ENCODE results near the gene APOF.
A peak's percentile ranks its signal among the peaks of the same experiment; 100 is the strongest.
"Not testable (repeated sequence)": the region's sequence is repeated elsewhere in the genome, so short reads cannot be mapped to it uniquely, and the experiment has no call there.

Gene APOF

DNA sequence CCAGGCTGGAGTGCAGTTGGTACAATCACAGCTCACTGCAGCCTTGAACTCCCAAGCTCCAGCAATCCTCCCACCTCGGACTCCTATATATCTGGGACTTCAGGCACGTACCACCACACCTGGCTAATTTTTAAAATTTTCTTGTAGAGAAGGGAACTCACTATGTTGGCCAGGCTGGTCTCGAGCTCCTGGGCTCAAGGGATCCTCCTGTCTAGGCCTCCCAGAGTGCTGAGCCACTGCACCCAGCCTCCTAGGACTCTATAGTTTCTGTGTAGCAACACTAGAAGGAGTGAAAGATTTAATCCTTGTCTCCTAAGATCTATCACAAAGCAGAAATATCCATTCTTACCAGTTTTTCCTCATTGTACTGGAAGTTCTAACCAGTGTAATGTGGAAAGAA lies 4.3 kb upstream of the APOF start:
- H3K4me1 ChIP-seq (ENCODE audit: insufficient read depth, low read length), result no peaks in the 10 kb centered on the region
- no peaks in the 10 kb centered on the region for H3K9me3 ChIP-seq (ENCODE audit: insufficient read depth, low read depth, low read length)
- peaks cover 3% of the 10 kb centered on the region; the same call in 1 of the 2 replicates for H3K27me3 ChIP-seq (ENCODE audit: insufficient read depth, low read length)
- no peak overlapping the region for H3K4me3 ChIP-seq (ENCODE audit: low read length)
- H3K9ac ChIP-seq (ENCODE audit: low read depth, low read length), result no peak overlapping the region
- WGBS, result 86% methylated on average over 2 of the region's 3 CpGs
- no peaks in the 10 kb centered on the region for H3K36me3 ChIP-seq (ENCODE audit: insufficient read depth, low read length)
- no peak overlapping the region for H3K27ac ChIP-seq (ENCODE audit: low read depth, low read length)

GRCh38 chr12:56361487-56362129 lies 1.0 kb downstream of the APOF start:
- H3K27me3 ChIP-seq (ENCODE audit: insufficient read depth, low read length), result peaks cover 3% of the 10 kb centered on the region; the same call in 1 of the 2 replicates
- H3K9ac ChIP-seq (ENCODE audit: low read depth, low read length), result no peak overlapping the region
- no peaks in the 10 kb centered on the region for H3K36me3 ChIP-seq (ENCODE audit: insufficient read depth, low read length)
- WGBS, result 89% methylated on average over 8 of the region's 8 CpGs
- H3K27ac ChIP-seq (ENCODE audit: low read depth, low read length), result no peak overlapping the region
- no peaks in the 10 kb centered on the region for H3K4me1 ChIP-seq (ENCODE audit: insufficient read depth, low read length)
- H3K9me3 ChIP-seq (ENCODE audit: insufficient read depth, low read depth, low read length), result no peaks in the 10 kb centered on the region
- peak overlapping the region; percentile 87; the same call in 1 of the 2 replicates for H3K4me3 ChIP-seq (ENCODE audit: low read length)

- Histone ChIP-seq H3K4me3 (ENCODE audit: low read length) (peak within 1 kb of the TSS; percentile 87), H3K36me3 (ENCODE audit: insufficient read depth, low read length) (peaks cover 13% of the 10 kb centered on the region), H3K27me3 (ENCODE audit: insufficient read depth, low read length) (peaks cover 3% of the 10 kb centered on the region; the same call in 1 of the 2 replicates), H3K27ac (ENCODE audit: low read depth, low read length) (peak within 1 kb of the TSS; percentile 78; the same call in 1 of the 2 replicates), H3K9ac (ENCODE audit: low read depth, low read length) (peak within 1 kb of the TSS; percentile 76), H3K9me3 (ENCODE audit: insufficient read depth, low read depth, low read length) (no peaks in the 10 kb centered on the region), H3K4me1 (ENCODE audit: insufficient read depth, low read length) (no peaks in the 10 kb centered on the region)
- WGBS, result under 1% methylated on average over 54 of the region's 54 CpGs
Observed at GRCh38 chr12:56359851-56360767, 2.5 kb downstream of the APOF start, which contains the start of gene STAT2. Gene STAT2, minus strand, starts transcription at chr12:56360107. Its CDS starts 3,536 bp downstream, at chr12:56356571.

DNA sequence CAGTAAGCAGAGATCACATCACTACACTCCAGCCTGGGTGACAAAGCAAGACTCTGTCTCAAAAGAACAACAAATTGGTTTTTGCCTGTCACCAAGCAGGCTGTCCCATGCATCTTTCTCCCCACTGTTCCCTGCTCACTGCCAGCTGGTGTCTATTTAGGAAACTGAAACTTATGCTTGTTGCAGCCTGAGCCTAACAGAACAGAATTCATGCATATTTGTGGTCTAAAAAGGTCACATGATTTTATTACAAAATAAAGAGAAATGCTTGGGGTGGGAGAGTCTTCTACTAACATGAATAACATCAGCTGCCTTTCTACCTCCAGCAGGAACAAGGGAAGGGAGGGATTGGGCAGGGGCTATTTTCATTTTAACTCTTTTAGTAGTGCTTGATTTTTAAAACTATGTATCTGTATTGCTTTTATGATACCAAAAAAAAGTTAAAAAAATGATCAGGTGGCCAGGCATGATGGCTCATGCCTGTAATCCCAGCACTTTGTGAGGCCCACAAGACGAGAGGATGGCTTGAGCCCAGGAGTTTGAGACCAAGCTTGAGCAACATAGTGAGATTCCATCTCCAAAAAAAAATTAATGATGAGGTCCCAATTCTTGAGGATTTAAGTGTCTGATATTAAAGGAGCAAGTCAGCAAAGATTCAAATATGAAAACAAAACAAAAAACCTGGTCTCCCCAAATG lies 3.7 kb downstream of the APOF start:
- Histone ChIP-seq H3K4me1 (ENCODE audit: insufficient read depth, low read length) (no peaks in the 10 kb centered on the region), H3K27me3 (ENCODE audit: insufficient read depth, low read length) (peaks cover 3% of the 10 kb centered on the region; the same call in 1 of the 2 replicates), H3K9me3 (ENCODE audit: insufficient read depth, low read depth, low read length) (no peaks in the 10 kb centered on the region), H3K27ac (ENCODE audit: low read depth, low read length) (no peak overlapping the region), H3K36me3 (ENCODE audit: insufficient read depth, low read length) (peaks cover 24% of the 10 kb centered on the region), H3K4me3 (ENCODE audit: low read length) (peak overlapping the region; percentile 87), H3K9ac (ENCODE audit: low read depth, low read length) (peak overlapping the region; percentile 76)
- WGBS, result 53% methylated on average over 1 of the region's 1 CpG

DNA sequence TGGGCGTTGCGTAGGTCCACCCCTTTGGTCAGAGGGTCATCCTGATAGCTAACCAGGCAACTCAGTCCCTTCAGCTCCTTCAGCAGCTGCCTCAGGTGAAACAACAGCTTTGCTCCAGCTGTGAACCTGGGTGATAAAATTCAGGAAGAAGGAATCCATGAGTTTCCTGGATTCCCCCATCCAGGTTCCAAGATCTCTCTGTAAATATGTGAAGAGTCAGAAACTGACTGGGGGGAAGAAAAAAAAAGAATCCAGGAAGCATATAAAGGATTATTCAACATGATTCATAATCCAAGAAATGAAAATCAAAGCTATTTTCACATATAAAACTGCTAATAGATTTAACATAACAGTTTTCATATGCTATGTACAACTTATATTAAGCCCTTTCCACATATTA lies 11.3 kb downstream of the APOF start:
- WGBS, result 100% methylated on average over 2 of the region's 2 CpGs

DNA sequence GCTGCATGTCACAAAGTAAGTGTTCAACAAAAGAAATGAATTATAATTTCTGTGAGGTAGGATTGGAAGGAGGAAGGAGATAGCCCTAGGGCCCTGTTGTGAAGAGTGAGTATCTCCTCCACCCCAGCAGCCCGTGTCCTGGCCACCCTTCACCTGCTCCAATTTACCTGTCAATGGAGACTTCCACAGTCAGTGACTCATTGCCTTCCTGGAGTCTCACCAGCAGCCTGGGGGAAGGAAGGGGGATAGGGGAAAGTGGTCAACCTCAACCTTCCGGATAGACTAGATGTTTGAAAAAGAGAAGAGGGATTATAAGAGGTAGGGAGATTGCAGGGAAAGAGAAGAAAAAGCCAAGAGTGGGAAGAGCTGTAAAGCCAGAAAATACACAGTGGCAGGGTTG lies 12.0 kb downstream of the APOF start:
- peaks cover 79% of the 10 kb centered on the region for H3K36me3 ChIP-seq (ENCODE audit: insufficient read depth, low read length)
- 95% methylated on average over 1 of the region's 2 CpGs for WGBS
- no peak overlapping the region for H3K27ac ChIP-seq (ENCODE audit: low read depth, low read length)
- H3K4me3 ChIP-seq (ENCODE audit: low read length), result no peak overlapping the region
- no peaks in the 10 kb centered on the region for H3K4me1 ChIP-seq (ENCODE audit: insufficient read depth, low read length)
- no peaks in the 10 kb centered on the region for H3K27me3 ChIP-seq (ENCODE audit: insufficient read depth, low read length)
- H3K9me3 ChIP-seq (ENCODE audit: insufficient read depth, low read depth, low read length), result no peaks in the 10 kb centered on the region
- H3K9ac ChIP-seq (ENCODE audit: low read depth, low read length), result no peak overlapping the region; the same call in 1 of the 2 replicates

More for the DNA sequence above, 11.3 kb downstream of the APOF start:
- no peaks in the 10 kb centered on the region for H3K4me1 ChIP-seq (ENCODE audit: insufficient read depth, low read length)
- peaks cover 79% of the 10 kb centered on the region for H3K36me3 ChIP-seq (ENCODE audit: insufficient read depth, low read length)
- H3K9ac ChIP-seq (ENCODE audit: low read depth, low read length), result no peak overlapping the region
- H3K9me3 ChIP-seq (ENCODE audit: insufficient read depth, low read depth, low read length), result no peaks in the 10 kb centered on the region
- H3K27ac ChIP-seq (ENCODE audit: low read depth, low read length), result no peak overlapping the region
- H3K4me3 ChIP-seq (ENCODE audit: low read length), result no peak overlapping the region
- H3K27me3 ChIP-seq (ENCODE audit: insufficient read depth, low read length), result no peaks in the 10 kb centered on the region

- Histone ChIP-seq H3K9ac (ENCODE audit: low read depth, low read length) (no peak overlapping the region), H3K36me3 (ENCODE audit: insufficient read depth, low read length) (peaks cover 70% of the 10 kb centered on the region), H3K27ac (ENCODE audit: low read depth, low read length) (no peak overlapping the region), H3K9me3 (ENCODE audit: insufficient read depth, low read depth, low read length) (no peaks in the 10 kb centered on the region), H3K27me3 (ENCODE audit: insufficient read depth, low read length) (no peaks in the 10 kb centered on the region), H3K4me3 (ENCODE audit: low read length) (no peak overlapping the region), H3K4me1 (ENCODE audit: insufficient read depth, low read length) (no peaks in the 10 kb centered on the region)
- WGBS, result 94% methylated on average over 5 of the region's 5 CpGs
Observed at GRCh38 chr12:56348776-56349175, 13.9 kb downstream of the APOF start.

GRCh38 chr12:56347255-56347654 lies 15.4 kb downstream of the APOF start:
- peaks cover 71% of the 10 kb centered on the region for H3K36me3 ChIP-seq (ENCODE audit: insufficient read depth, low read length)
- H3K27me3 ChIP-seq (ENCODE audit: insufficient read depth, low read length); H3K9ac ChIP-seq (ENCODE audit: low read depth, low read length); H3K4me3 ChIP-seq (ENCODE audit: low read length); H3K27ac ChIP-seq (ENCODE audit: low read depth, low read length); H3K4me1 ChIP-seq (ENCODE audit: insufficient read depth, low read length); H3K9me3 ChIP-seq (ENCODE audit: insufficient read depth, low read depth, low read length): not testable (repeated sequence)
- WGBS, result 95% methylated on average over 8 of the region's 9 CpGs

DNA sequence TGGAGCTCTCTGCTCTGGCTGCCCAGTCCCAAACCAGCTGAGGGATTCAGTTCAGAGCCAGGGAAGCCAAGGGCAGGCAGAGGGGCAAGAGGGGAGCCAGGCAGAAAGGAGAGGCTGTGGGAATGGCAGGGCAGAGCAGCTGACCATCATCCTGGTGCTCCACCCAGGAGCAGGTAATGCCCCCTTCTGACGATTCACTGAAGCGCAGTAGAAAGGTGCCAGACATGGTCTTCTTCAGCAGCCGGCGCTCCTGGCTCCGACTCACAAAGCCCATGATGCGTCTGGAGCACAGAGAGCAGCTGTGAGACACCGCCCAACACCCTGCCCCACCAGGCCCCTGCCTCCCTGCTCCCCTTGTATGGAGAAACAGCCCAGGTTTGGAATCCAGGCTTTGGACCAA lies 16.0 kb downstream of the APOF start:
- Histone ChIP-seq H3K4me3 (ENCODE audit: low read length) (no peak overlapping the region), H3K36me3 (ENCODE audit: insufficient read depth, low read length) (peaks cover 70% of the 10 kb centered on the region), H3K27ac (ENCODE audit: low read depth, low read length) (no peak overlapping the region), H3K4me1 (ENCODE audit: insufficient read depth, low read length) (no peaks in the 10 kb centered on the region), H3K27me3 (ENCODE audit: insufficient read depth, low read length) (no peaks in the 10 kb centered on the region), H3K9ac (ENCODE audit: low read depth, low read length) (no peak overlapping the region), H3K9me3 (ENCODE audit: insufficient read depth, low read depth, low read length) (no peaks in the 10 kb centered on the region)
- 90% methylated on average over 7 of the region's 7 CpGs for WGBS

- WGBS, result 95% methylated on average over 2 of the region's 2 CpGs
- not testable (repeated sequence) for H3K9me3 ChIP-seq (ENCODE audit: insufficient read depth, low read depth, low read length); H3K4me3 ChIP-seq (ENCODE audit: low read length); H3K27me3 ChIP-seq (ENCODE audit: insufficient read depth, low read length); H3K9ac ChIP-seq (ENCODE audit: low read depth, low read length); H3K27ac ChIP-seq (ENCODE audit: low read depth, low read length)
- H3K36me3 ChIP-seq (ENCODE audit: insufficient read depth, low read length), result peaks cover 40% of the 10 kb centered on the region
- H3K4me1 ChIP-seq (ENCODE audit: insufficient read depth, low read length), result peaks cover 18% of the 10 kb centered on the region
Observed at GRCh38 chr12:56342290-56342689, 20.4 kb downstream of the APOF start.

DNA sequence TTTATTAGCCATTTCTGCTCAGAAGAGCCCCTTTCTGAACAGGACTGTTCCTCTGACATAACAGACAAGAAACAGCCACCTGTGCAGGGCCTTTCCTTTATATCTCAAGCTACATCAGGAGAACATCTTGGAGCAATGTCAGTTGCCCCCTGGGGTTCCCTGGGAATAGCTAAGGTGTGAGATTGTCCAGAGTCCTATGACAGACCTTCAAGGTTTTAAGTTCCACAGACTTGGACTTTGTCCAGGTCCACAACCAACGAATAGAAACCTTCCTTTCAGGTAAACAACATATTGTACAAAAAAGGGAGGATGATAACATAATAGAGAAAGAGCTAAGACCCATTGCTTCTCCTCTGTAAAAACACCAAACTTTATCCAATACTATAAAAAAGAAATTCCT lies 21.0 kb downstream of the APOF start:
- no peak overlapping the region for H3K9ac ChIP-seq (ENCODE audit: low read depth, low read length)
- no CpG with 5 or more reads among the region's 1 CpG for whole genome bisulfite sequencing

More for the DNA sequence above, 21.0 kb downstream of the APOF start:
- no peak overlapping the region for H3K27ac ChIP-seq (ENCODE audit: low read depth, low read length)
- peaks cover 39% of the 10 kb centered on the region for H3K36me3 ChIP-seq (ENCODE audit: insufficient read depth, low read length)
- no peaks in the 10 kb centered on the region for H3K9me3 ChIP-seq (ENCODE audit: insufficient read depth, low read depth, low read length)
- H3K27me3 ChIP-seq (ENCODE audit: insufficient read depth, low read length), result no peaks in the 10 kb centered on the region
- H3K4me1 ChIP-seq (ENCODE audit: insufficient read depth, low read length), result peaks cover 18% of the 10 kb centered on the region
- no peak overlapping the region for H3K4me3 ChIP-seq (ENCODE audit: low read length)

Data from HUES64 (cell line).